Stimulated activated CD8-positive, alpha-beta memory T cell treated with anti-CD3 and anti-CD28 coated beads, Interleukin-7, amount 100 ng/mL, for 1 hour (primary cell): ENCODE results near the gene TMEM119.
"Not testable (repeated sequence)": the region's sequence is repeated elsewhere in the genome, so short reads cannot be mapped to it uniquely, and the experiment has no call there.

Source experiments
- DNase-seq, 2 donors: peaks; one replicate each; pipeline ENCODE4 v3.0.0-alpha.2; 2020; ENCODE audit warnings: low read depth in 2 of 2

TMEM119 gene

DNA sequence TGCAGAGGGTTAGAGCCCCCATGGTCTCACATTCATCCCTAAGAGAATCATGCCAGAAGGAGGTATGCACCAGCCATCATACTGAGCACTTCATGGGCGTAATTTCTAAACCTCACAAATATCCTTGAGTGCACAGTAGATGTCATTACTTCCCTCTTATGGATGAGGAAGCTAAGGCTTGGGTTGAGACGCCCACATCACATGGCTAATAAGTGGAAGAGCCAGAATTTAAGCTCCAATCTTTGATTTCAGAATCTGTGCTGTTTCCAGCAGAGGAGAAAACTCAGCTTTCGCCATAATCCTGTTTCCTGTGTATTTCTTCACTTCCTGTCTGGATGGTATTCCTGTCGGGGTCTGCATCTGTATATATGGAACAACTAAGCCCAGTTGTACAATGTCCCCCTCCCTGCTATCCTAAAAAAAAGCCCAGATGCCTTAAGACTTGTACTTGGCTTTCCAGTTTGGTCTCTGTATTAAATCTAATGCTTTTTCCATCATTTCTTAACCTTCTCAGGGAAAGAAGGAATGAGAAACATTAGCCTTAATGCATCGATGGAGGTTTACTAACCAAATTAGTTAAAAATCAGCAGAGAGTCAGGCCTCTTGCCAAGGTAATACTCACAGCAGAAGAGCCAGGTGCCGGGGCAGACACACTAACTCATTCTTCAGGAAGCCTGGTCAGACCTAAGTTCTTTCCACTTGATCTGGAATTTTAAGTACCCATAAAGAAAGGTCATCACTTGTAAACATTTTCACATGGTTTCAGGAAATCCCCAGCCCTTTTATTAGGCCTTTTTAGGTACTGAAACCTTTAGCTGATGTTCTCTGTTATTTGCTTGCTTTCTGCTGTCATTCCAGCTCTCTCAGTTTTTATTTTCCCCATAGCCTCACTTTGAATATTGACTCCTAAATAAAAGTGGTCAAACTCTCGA, 30.2 kb downstream of the TMEM119 start:
- DNase-seq = no peak

DNA sequence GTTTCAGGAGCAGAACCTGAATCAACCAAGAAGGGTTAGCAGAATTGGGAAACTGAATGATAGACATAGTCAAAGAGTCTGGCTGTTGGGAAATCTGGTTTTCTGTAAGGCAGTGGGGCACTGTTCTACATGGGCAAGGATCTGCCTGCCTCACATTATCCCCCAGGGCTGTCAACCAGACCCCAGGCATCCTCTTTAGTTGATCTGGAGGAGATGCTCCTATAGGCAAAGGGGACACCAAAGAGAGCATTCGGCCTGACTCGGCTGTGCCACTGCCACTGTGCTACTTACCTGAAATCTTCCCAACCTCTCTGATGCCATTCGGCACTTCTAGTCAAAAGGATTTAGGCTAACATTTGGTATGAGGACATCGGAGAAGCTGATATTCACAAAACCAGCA, 31.4 kb downstream of the TMEM119 start:
- no peak for DNase-seq

- peak; percentile 17 to 31 for DNase-seq
Observed at GRCh38 chr12:108565976-108566375, 31.9 kb downstream of the TMEM119 start.

- no peak for DNase-seq
Observed at GRCh38 chr12:108565146-108565545, 32.7 kb downstream of the TMEM119 start.

DNA sequence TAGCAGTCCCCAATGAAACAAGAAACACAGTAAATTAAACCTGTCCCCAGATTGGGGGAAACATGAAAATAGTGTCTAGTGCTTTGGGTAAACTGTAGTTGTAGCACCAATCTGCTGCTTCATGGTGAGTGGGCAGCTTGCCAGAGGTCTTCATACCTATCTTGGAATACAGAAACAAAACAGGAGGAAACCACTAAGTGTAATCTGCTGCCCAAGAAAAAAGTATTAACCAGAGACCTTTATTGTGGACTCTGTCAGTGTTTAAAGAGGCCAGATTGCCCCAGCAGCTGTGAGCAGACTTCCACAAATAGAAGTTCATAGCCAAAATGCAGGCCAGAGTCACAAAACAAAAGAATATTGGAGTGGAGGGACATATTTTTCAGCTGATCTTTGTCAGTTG, 33.2 kb downstream of the TMEM119 start:
- no peak for DNase-seq

DNA sequence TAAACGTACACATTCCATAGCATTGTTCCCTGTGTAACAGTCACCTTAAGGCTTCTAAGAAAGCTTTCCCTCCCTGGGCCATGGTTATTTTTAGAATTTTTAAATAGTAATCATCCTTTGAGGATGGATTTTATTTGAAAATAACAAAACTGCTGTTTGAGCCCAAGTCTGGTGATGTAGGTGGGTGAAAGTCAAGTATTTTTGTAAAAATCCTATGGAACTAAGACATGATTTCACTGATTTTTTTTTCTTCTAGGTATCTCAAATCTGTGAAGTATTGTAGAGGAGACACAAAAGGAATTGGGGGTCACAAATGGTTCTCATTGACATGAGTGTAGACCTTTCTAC, 34.1 kb downstream of the TMEM119 start:
- DNase-seq = no peak

- DNase-seq = peak; percentile 66 to 67
Observed at GRCh38 chr12:108563136-108563803, 34.6 kb downstream of the TMEM119 start.

GRCh38 chr12:108562348-108563135, 35.3 kb downstream of the TMEM119 start, which contains the start of gene ISCU:
TSS of gene ISCU (plus strand) at chr12:108562596. CDS start at chr12:108562623, 27 bp downstream.
- DNase-seq = peak; percentile 99

DNA sequence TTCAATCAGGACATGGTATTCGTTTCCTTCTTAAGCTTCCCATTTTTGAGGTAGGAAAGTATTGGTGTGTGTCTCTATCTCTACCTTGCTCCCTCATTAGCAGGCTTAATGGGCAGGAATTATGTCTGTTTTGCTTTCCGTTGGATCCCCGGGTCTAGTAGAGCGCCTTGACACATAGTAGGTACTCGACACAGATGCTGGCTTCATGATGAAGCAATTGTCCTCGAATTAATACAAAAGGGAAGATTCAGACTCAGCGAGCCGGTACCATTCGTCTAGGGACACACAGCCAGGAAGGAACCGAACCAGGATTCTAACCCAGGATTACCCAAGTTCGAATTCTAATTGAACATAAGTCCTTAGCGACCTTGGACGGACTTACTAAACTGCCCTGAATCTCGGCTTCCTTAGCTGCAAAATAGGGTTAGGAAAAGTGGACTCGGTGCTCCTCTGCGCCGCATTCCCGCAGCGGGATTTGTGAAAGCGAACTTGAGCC, 36.0 kb downstream of the TMEM119 start:
- no peak for DNase-seq

- DNase-seq = peak; percentile 53 to 67
Observed at GRCh38 chr12:108560752-108561719, 36.8 kb downstream of the TMEM119 start, which contains the start of gene SART3. TSS of gene SART3 (minus strand) at chr12:108561173. CDS start at chr12:108561154, 19 bp downstream.

DNA sequence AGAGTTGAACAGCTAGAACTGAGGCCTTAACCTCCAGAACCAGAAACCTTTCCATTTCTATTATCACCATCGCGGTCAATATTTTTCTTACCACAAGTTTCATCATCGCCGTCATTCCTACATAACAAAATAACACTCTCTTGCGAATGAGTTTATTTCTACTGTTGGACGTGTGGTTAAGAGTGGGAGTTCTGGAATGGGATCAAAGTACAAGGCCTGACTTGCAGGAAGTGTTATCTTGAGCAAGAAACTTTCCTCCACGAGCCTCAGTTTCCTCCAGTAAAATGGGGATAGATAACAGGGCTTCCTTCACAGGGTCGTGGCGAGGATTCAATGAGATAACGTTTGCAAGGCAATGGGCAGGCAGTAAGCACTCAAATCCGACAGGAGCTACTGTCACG, 37.6 kb downstream of the TMEM119 start:
- DNase-seq = no peak

GRCh38 chr12:108559748-108560147, 38.1 kb downstream of the TMEM119 start:
- DNase-seq = no peak

- DNase-seq = no peak
Observed at GRCh38 chr12:108559007-108559655, 38.8 kb downstream of the TMEM119 start.

- DNase-seq = not testable (repeated sequence)
Observed at GRCh38 chr12:108555383-108555782, 42.5 kb downstream of the TMEM119 start.

DNA sequence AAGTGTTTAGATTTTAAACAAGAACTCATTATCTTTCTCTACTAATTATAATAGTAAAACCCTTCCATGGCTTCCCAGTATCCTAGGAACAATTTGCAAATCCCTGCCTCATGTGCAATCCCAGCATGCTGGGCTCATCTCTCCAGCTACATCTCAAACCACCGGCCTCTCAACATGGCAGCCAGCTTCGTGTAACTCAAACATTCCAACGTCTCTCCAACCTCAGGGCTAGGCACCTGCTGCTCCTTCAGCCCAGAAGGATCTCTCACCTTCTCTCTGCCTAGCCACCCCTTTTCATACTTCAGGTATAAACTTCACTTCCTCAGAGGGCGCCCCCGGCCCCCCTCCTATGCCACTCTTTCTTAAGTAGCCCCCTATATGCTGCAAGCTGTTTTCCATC, 44.1 kb downstream of the TMEM119 start:
- DNase-seq = no peak

DNA sequence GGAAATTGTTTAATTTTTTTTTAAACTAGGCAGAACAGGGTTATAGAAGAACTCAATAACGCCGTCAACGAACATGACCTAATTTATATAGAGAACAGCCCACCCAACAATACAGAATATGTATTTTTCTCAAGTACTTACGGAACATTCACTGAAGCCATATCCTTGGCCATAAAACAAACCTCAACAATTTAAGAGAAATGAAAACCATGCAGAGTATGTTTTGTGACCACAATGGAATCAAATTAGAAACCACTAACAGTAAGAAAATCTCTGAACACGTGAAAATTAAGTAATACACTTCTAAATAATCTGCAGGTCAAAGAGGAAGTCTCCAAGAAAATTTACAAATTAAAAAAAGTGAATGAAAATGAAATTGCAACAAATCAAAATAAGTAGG, 46.3 kb downstream of the TMEM119 start:
- no peak for DNase-seq

GRCh38 chr12:108548954-108549521, 48.8 kb downstream of the TMEM119 start:
- no peak for DNase-seq

GRCh38 chr12:108547686-108548085, 50.2 kb downstream of the TMEM119 start:
- no peak for DNase-seq

- DNase-seq = no peak
Observed at GRCh38 chr12:108543652-108544051, 54.2 kb downstream of the TMEM119 start.

- no peak for DNase-seq
Observed at GRCh38 chr12:108542320-108542719, 55.6 kb downstream of the TMEM119 start.
